Measurements from ENCODE around the gene KXD1.

- TF ChIP-seq CTCF (IDR thresholded peaks at IDR 0.05) (no peak), EZH2 (IDR thresholded peaks at IDR 0.05; ENCODE audit: borderline replicate concordance, insufficient read depth, low read depth, low read length, poor library complexity, severe bottlenecking) (no peak)
Observed at GRCh38 chr19:18539372-18539771, 18.3 kb upstream of the KXD1 start.

Data from B cell (primary cell).